CD1c-positive myeloid dendritic cell (primary cell): ENCODE data around the gene PNMA8A.
"Not testable (repeated sequence)": the region's sequence is repeated elsewhere in the genome, so short reads cannot be mapped to it uniquely, and the experiment has no call there.

ENCODE experiments used
- DNase-seq: peaks from one replicate; pipeline ENCODE4 v3.0.0-alpha.2; 2016; ENCODE audit errors: extremely low spot score

PNMA8A gene, protein sequence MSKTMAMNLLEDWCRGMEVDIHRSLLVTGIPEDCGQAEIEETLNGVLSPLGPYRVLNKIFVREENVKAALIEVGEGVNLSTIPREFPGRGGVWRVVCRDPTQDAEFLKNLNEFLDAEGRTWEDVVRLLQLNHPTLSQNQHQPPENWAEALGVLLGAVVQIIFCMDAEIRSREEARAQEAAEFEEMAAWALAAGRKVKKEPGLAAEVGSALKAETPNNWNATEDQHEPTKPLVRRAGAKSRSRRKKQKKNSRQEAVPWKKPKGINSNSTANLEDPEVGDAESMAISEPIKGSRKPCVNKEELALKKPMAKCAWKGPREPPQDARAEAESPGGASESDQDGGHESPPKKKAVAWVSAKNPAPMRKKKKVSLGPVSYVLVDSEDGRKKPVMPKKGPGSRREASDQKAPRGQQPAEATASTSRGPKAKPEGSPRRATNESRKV

DNA sequence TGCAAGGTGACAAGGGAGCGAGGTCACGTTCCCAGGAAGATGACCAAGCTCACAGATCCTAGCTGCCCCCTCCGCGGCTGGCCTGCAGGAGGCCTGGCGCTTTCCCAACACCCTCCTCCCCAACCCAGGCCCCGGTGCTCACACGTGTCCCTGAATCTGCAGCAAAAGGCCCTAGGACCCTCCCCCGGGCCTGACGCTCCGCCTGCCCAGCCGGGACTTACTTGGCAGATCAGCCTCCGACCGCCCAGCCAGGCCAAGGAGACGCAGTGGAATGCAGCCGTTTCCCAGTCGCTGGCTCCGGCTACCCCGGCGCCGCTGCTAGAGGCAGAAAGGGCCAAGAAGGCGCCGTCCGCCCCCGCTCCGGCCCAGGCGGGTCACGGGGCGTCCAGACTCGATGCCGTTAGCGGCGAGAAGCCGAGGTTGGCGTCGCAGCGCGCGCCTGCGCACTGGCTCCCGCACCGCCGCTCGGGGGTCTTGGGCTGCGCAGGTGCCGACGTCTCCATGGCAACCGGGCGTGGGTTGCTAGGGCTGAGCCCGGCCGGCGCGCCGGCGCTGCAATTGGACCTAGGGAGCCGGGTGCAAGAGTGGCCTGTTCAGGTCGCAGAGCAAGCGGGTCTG is at the start of gene PNMA8A:
Gene PNMA8A, minus strand, starts transcription at position 448 of the 618 bp plus-strand sequence. CDS start 528 bp downstream, outside the sequence.
- DNase-seq, result no peak

DNA sequence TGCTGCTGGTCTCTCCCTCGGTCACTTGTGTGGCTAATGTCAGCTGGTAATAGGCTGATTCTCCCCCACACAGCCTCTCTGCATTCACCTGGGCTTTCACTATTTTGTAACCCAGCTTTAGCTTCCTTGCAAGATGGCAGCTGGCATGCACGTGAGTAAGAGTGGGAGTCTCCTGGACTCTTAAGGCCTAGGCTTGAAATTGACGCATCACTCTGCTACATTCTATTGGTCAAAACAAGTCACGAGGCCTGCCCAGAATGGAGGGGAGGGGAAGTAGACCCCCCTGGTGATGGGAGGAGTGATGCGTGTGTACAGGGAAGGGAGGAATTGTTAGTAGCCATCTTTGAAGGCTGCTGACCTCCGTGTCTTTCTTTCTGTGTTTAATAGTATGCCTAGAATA is 49.3 kb upstream of the PNMA8A start:
- DNase-seq, result no peak

DNA sequence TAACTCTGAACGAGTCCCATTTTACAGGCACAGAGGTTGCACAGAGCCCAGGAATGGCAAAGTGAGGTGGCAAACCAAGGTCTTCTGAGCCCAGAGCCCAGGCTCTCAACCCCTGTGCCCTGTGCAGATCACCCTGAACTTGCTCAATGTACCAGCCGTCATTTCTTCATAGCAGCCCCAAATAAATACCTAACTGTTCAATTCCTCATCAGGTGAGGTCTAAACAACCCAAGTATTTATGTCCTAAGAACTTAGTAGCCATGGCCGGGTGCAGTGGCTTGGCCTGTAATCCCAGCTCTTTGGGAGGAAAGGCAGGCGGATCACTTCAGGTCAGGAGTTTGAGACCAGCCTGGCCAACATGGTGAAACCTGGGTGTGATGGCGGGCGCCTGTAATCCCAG is 46.1 kb upstream of the PNMA8A start:
- DNase-seq, result no peak

DNA sequence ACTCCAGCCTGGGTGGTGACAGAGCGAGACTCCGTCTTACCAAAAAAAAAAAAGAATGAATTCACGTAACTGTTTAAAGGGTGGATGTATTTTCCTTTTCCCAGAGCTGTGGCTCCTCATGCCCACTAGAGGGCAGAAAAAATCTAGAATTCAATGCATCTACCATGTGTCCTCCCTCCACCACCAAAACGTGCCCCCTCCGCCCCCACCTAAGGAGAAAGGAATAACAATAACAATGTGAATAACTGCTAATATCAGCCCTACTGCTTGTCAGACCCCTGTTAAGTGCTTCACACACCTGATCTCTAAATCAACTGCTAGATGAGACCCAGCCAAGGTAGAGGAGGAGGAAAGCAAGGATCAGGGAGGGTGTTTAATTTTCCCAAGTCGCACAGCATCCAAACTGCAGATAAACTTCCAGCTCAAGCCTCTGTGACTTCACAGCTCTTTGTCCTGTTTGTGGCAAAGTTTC is 44.6 kb upstream of the PNMA8A start:
- peak; percentile 68 for DNase-seq

DNA sequence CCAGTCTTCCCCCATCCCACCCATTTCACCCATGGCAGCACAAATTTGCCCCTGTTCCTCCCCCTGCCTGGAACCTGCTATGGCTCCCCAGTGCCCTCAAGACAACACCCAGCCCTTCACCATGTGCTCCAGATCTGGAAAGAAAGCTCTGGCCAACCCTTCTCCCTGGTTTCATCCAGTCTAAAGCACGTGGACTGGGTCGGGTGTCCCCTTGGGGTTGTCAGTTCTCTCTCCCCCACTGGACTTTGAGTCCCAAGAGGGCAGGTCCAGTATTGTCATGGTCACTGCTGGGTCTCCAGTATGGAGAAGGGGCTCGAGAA is 43.9 kb upstream of the PNMA8A start:
- DNase-seq, result no peak

DNA sequence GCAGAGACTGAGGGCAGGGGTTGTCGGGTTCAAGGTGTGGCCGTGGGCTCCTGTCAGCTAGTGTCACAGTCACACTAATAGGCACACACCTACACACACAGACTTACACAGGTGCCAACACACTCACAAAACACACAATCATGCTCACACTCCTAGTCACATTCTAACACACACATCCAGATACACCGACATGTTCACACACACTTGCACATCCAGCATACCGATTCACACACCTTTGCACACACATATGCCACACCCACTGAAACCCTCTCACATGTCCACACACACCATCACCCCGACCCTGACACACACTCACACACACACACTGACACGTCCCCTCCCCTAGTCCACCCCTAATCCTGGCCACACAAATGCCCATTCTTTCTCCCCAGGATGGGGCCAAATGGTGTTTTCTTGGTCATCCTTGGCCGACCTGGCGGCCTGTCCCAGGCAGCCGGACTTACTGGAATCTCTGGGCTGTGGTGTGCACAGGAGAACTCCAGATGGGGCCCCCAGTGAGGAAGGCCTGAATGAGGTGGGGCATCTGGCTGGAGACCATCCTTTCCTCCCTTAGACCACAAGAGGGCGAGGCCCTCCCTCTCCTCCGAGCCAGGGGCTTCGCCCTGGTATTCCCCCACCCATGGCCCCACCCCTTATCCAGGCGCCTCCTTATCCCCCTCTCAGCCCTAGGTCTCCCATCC is 43.4 kb upstream of the PNMA8A start:
- DNase-seq, result no peak

DNA sequence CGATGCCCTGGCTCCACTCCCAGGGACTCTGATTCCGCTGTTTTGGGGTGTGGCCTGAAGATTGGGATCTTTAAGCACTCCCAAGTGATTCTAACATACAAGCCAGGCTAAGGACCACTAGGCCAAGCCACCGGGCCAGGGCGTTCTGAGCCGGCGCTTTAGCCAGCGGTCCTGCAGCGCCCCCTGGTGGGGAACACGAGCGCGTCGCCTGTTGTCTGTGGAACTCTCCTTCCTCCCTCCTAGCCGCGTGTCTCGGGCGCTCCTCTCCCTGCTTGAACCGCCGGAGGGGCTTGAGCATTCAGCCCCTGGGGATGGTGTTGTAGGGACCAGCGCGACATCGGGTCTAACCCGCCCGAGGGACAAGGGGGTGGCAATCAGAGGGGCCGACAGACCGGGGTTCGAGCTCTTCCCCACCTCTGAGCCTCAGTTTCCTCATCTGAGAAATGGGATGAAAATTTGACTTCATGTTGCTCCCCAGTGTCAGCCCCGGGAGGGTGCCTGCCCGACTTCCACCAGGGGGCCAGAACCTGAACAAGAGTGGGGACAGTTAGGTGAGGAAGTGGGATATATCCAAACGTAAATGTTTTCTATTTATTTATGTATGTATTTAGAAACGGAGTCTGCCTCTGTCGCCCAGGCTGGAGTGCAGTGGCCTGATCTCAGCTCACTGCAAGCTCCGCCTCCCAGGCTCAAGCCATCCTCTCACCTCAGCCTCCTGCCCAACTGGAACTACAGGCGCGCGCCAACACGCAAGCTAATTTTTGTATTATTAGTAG is 42.3 kb upstream of the PNMA8A start:
- DNase-seq, result peak; percentile 85

DNA sequence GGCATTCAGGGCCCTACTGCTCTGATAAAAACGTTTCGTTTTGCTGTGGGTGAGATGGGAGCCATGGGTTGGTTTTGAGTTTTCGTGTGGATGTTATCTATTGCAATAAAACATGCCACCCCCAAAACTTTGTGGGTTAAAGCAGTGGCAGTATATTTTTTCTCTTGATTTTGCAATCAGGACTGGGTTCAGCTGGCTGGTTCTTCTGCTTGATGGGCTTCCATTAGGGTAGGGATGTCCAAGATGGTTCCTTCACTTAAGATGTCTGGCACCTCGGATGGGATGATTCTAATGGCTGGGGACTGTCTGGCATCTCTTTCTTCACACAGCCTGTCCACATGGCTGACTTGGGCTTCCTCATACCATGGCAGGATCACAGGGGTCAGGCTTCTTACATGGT is 39.9 kb upstream of the PNMA8A start:
- no peak for DNase-seq

DNA sequence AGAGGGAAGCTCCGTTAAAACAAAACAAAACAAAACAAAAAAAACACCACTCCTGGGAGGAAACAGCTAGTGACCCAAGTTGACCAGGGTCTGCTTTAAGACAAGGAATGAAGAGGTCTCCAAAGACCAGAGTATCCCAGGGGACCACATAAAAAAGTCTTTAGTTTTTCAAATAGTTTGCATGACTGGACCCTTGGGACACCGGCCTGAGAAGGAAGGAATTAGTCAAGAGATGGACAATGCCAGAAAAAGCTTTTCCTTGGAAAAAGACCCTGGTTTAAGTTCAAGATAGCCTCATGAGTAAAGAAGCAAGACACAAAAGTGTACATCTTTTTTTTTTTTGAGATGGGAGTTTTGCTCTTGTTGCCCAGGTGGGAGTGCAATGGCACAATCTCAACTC is 36.8 kb upstream of the PNMA8A start:
- DNase-seq, result no peak

DNA sequence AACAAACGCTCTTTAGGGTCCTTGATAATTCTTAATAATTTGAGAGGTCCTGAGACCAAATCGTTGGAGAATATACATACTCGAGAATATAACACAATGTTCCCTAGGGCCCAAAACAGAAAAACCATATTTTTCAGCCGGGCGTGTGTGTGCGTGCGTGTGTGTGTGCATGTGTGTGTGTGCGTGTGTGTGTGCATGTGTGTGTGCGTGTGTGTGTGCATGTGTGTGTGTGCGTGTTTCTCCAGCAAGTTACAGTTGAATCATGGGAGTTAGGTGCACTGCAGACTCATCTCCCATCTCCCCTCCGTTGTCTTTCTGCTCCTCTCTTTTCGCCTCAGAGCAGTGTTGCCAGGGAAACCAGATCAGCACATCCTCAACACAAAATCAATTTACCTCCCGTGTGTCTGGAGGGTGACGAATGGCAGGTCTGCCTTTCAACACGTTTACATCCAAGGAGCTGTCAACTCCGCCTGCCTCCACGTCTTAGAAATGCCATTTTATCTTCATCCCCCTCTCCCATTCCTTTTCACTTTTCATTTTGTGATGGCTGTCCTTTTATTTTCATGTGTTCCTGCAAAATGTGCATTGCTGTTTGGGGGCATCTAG is 32.6 kb upstream of the PNMA8A start:
- no peak for DNase-seq

DNA sequence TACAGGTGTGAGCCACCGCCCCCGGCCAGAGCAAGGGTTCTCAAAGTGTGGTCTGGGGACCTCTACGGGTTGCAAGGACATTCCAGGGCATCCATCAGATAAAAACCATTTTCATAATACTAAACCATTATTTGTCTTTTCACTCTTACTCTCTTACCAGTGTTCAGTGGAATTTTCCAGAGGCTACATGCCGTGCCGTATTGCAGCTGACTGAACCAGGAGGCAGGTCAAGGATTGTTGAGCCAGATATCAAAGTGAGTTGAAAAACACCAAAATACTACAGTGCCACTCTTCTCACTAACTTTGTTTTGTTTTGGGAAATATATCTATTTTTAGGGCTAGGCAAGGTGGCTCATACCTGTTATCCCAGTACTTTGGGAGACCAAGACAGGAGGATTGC is 31.5 kb upstream of the PNMA8A start:
- no peak for DNase-seq

DNA sequence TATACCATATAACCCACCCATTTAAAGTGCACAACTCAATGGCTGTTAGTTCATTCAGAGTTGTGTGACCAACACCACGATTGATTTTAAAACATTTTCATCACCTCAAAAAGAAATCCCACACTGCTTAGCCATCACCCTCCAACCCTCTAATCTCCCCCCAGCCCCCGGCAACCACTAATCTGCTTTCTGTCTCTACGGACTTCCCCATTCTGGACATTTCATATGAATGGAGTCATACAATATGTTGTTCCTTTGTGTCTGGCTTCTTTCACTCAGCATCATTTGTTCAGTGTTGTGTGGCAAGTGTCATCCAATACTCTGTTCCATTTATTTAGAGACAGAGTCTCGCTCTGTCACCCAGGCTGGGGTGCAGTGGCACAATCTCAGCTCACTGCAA is 28.3 kb upstream of the PNMA8A start:
- DNase-seq, result no peak

DNA sequence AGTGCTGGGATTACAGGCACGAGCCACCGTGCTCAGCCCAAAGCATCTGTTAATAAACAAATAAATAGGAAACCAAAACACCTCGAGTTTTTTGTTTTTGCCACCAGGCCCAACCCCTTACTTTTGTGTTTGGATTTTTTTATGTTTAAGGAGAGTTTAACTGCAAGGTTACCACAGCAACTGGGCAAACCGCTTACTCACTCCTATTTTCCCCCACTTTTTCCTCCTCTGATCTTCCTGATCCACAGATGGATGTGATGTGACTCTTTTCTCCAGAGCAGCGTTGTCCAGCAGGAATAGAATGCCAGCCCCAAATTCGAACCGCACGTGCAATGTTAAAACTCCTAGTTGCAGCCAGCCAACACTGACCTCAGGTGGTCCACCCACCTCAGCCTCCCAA is 26.4 kb upstream of the PNMA8A start:
- no peak for DNase-seq

DNA sequence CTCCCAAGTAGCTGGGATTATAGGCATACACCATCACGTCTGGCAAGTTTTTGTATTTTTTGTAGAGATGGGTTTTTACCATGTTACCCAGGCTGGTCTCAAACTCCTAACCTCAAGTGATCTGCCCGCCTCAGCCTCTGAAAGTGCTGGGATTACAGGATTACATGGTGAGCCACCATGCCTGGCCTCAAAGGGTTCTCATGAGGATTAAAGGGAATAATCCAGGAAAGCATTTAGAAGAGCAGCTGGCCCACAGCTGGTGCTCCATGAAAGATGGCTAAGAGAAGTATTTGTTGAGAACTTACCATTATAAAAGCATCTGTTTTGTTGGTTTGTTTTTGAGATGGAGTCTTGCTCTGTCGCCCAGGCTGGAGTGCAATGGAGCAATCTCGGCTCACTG is 25.5 kb upstream of the PNMA8A start:
- DNase-seq, result not testable (repeated sequence)

DNA sequence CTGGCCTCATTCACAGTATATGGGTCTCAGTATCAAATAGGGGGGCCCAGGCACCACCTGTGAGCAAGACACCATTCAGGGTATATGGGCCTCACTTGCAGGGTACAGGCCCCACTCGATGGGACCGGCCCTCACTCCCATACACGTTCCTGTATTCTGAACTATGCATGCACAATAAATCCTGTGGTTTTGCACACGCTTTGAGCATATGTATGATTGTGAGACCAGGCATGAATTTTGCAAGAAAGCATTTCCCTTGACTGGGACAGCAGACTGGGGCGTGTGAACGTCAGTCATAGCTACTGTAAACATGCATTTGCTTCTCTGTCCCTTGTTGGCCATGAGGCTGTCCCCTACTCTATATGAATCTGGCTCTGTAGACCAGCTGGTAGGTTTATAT is 24.9 kb upstream of the PNMA8A start:
- DNase-seq, result no peak

DNA sequence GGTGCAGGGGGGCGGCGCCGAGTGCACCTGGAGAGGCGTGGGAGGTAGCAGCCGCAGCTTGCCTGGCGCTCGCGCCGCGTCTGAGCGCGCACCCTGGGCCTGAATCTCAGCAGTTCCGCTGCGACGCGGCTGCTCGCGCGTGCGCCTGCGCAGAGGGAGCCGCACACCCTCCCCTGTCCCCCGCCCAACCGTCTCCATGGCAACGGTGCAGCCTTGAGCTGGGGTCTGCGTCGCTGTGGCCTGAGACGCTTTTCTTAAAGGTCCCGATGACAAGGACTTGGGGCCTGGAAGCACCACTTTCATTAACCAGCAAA is 24.4 kb upstream of the PNMA8A start, which contains the start of gene PNMA8B:
Gene PNMA8B, minus strand, starts transcription at position 82 of the 314 bp plus-strand sequence. CDS start 402 bp downstream, outside the sequence.
- DNase-seq, result no peak

DNA sequence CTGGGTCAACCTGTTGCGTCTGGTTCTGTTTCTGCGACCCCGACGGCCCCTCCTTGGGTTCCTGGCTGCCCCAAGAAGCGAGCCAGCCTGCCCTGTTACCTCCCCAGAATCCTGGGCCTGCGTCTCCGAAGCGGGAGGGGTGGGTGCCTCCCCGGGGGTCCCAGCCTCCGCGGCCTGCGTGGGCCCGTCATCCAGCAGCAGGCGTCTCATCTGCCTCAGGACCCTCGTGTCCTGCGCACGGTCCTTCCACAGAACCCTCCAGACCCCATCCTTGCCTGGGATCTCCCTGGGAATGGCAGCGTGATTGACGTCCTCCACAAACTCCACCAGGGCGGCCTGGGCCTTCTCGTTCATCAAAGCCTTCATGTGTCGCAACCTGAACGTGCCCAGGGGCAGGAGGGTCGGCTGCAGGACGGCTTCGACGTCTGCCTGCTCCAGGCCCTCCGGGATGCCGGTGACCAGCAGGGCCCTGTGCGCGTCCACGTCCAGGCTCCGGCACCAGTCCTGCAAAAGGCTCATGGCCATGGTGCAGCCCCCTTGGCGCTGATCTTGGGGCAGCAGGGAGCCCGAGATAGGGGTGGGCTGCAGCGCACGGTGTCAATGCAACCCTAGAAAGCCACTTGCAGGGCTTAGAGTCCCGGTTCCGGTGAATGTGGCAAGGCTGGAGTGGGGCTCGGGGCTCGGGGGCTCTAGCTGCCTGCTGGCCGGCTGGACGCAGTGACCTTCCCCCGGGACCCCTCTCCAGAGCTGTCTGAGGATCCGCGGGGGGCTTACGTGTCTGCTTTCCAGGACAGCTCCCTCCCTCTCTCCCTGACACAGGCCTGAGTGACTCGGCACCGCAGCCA is 23.8 kb upstream of the PNMA8A start:
- no peak for DNase-seq

DNA sequence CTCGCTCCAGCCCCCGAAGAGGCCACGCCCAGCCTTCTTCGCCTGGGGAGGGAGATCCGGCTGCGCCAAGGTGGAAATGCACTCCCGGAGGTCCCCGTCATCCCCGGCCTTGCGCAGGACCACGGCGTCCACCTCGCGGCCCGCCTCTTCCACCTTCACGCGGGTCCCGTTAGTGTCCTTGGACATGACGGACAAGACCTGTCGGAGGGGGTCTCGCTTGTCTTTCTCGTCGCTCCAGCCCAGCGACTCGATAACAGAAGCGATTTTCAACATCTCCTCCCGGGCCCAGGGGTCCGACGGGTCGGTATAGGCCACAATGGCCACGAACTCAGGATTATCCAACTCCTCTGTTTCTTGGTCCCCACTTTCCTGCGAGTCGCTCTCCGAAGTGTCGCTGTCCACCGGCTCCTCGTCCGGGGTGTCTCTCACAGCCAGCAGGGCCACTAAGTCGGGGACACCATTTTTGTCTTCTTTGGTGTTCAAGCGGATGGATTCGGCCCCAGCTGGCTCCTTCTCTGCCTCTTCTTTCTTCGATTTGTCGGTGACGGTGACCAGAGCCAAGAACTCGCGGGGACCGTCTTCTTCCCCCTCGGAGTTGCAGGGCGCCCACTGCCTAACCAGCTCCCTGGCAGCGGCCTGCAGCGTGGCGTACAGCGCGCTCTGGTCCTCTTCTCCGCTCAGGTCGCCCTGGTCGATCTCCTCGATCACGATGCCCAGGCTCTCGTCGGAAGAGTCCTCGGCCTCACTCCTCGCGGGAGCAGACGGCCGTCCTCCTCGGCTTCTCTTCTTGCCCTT is 23.0 kb upstream of the PNMA8A start:
- no peak for DNase-seq

DNA sequence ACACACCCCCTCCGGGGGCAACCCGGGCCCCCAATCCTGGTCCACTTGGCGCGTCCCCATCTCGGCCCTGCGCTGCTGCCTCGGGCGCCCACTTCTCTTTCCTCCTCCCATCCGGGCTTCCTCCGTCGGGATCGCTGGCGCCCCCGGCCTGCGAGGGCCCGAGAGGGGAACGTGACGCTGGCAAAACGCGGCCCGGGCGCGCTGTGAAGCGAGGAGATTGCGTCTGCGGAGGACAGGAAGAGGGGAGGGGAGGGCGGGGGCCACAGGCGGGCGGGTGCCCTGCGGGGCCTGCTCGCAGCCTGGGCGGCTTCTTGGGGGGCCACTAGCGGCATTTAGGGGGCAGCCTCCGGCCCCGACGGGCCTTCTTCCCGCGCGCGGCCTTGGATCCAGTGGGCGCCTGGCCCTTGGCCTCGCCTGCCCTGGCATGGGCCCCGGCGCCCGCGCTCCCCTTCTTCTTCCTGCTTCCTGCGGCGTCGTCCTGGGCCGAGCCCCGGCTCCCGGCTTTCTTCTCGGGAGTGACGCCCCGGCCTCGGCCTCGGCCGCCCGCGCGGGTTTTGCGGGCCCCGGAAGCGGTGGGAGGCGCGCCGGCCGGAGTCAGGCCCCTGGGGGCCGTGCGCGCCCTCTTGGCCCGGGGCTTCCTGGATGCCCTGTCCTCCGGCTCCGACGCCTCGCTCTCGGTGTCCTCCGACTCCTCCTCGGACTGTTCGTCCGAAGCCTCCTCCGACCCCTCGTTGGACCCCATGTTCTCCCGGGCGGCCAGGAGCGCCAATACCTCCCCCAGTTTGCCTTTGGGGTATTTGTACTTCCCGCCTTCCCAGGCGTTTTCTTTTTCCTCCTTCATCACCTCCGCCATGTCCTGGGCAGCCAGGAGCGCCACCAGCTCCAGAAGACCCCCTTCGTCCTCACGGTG is 22.1 kb upstream of the PNMA8A start:
- DNase-seq, result peak; percentile 9
